GM12801 (cell line): Measurements from ENCODE around the gene KIF19.

Experiments used
- CTCF ChIP-seq: IDR thresholded peaks from one replicate; pipeline ENCODE4 v1.5.1; 2011; ENCODE audit warnings: control low read depth; ENCODE audit not compliant: insufficient read length; ENCODE audit errors: extremely low read depth

Gene KIF19

DNA sequence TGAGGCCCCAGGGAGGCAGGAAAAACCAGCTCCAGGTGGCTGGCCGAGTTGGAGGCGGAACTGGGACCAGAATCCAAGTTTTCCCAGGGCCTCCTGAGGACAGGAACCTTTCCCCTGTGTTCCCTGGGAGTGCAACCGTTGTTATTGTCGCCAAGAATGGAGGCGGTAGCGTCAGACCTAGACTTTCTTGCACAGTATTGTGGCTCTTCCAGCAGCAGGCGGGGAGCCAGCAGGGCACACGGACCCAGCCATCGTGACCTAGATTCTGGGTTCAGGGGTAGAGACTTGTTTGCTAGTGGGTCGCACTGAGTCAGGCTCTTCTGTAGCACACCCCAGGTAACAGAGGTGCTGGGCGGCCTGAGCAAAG lies 667 bp upstream of the KIF19 start:
- no peak for TF ChIP-seq CTCF

DNA sequence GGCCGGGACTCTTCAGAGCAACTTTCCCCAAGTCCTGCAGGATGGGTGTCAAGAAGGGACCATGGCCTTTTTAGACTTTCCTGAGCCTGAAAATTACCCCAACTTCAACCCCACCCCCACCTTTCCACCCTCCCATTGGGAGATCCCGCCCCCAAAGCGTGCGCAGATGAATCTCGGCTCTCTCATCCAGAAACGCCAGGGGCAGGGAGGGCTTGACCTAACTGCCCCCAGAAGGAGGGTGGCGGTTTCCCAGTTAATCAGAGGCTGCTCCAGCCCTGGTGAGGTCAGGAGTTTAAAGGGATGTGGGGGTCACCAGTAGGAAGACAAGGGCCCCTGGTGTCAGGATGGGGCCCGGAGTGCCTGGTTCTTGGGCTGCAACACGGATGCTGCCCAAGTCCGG lies 480 bp downstream of the KIF19 start:
- TF ChIP-seq CTCF = no peak

DNA sequence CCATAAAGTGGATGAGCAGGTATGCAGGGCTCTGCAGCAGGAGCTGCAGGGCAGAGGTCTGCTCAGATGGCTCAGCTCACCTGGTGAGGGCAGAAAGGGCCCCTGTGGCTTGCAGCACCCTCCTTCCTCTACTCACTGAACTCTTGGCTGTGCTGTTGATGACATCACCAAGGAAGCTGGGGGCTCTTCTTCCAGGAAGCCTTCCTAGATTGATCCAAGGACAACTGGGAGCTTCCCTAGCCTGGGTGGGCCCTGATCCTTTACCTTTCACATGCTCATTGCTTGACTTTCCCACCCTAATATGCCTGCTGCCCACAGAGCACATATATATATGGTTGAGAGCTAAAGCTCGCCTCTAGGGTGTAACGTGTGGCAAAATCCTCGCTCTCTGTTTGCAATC lies 2.5 kb downstream of the KIF19 start:
- no peak for TF ChIP-seq CTCF

DNA sequence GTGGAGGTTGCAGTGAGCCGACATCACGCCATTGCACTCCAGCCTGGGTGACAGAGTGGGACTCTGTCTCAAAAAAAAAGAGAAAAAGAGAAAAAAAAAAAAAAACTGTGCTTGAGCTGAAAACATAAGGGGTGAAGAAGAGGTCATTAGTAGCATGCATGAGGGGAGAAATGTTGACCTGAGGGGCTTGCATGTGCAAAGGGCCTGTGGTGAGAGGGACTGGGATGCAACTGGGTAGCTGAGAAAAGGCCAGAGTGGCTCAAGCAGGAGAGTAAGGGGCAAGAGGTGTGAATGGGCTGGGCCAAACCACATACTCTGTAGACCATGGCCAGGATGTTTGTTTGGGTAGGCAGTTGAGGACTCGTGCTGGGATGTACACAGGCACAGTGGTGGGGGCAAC lies 3.4 kb downstream of the KIF19 start:
- TF ChIP-seq CTCF = no peak

- TF ChIP-seq CTCF = no peak
Measured at GRCh38 chr17:74330446-74330845, 4.4 kb downstream of the KIF19 start.

- no peak for TF ChIP-seq CTCF
Measured at GRCh38 chr17:74332017-74332650, 6.1 kb downstream of the KIF19 start.

DNA sequence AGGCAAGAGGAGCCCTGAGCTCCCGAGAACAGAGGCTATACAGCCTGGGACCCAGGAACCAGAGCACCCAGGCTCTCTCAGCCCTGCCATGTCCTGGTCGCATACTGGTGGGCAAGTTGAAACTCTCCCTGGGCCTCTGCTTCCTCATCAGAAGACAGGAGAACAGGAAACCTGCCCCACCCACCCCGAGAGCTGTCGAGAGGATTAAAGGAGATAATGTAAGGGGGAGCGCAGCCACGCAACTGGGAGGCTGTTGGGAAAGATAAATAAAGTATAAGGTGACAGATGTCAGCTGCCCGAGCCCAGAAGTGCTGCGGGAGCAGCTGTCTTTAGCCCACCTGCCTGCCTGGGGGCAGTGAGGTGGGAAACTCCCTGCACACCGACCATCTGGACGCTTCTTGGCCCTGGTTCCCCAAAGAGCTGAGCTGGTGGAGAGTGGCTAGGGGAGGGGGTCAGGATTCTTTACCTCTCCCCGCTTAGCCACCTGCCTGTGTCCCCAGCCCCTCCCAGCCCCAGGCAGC lies 6.8 kb downstream of the KIF19 start:
- TF ChIP-seq CTCF = no peak
